ENCODE results near the gene PLEKHH2.
"Not testable (repeated sequence)": the region's sequence is repeated elsewhere in the genome, so short reads cannot be mapped to it uniquely, and the experiment has no call there.

The PLEKHH2 gene

GRCh38 chr2:43595603-43596412 is 41.3 kb upstream of the PLEKHH2 start, which contains the start of gene THADA:
THADA (minus strand) TSS chr2:43596038; CDS start chr2:43592392, 3,646 bp downstream.
- peak within 1 kb of the TSS; percentile 93 for H3K27ac ChIP-seq
- H3K4me3 ChIP-seq (ENCODE audit: low read depth, low read length) = peak within 1 kb of the TSS; percentile 94
- peak within 1 kb of the TSS; percentile 100 for H3K4me2 ChIP-seq (ENCODE audit: low read length)
- no peaks in the 10 kb centered on the region for H3K27me3 ChIP-seq (ENCODE audit: control insufficient read depth, insufficient read depth, low read length)
- no peaks in the 10 kb centered on the region for H3K4me1 ChIP-seq
- no peaks in the 10 kb centered on the region for H3K36me3 ChIP-seq (ENCODE audit: control insufficient read depth, insufficient read depth, low read length)
- peaks cover 12% of the 10 kb centered on the region for H3K79me2 ChIP-seq
- H3K9me3 ChIP-seq (ENCODE audit: control insufficient read depth, low read length) = no peaks in the 10 kb centered on the region
- peak within 1 kb of the TSS; percentile 56 for H3K9ac ChIP-seq
- H2AFZ ChIP-seq = peak within 1 kb of the TSS; percentile 100
- no peak for TF ChIP-seq CTCF (IDR thresholded peaks at IDR 0.05)

GRCh38 chr2:43600596-43600995 is 36.5 kb upstream of the PLEKHH2 start:
- H3K4me2 ChIP-seq (ENCODE audit: low read length); H3K9me3 ChIP-seq (ENCODE audit: control insufficient read depth, low read length); H3K9ac ChIP-seq; H3K79me2 ChIP-seq; H3K4me1 ChIP-seq; H3K27me3 ChIP-seq (ENCODE audit: control insufficient read depth, insufficient read depth, low read length); H3K4me3 ChIP-seq (ENCODE audit: low read depth, low read length); H3K36me3 ChIP-seq (ENCODE audit: control insufficient read depth, insufficient read depth, low read length); H2AFZ ChIP-seq; H3K27ac ChIP-seq: not testable (repeated sequence)

GRCh38 chr2:43604674-43605073 is 32.4 kb upstream of the PLEKHH2 start:
- H3K79me2 ChIP-seq = no peaks in the 10 kb centered on the region
- H3K36me3 ChIP-seq (ENCODE audit: control insufficient read depth, insufficient read depth, low read length) = no peaks in the 10 kb centered on the region
- H3K9ac ChIP-seq = no peak overlapping the region
- H3K4me1 ChIP-seq = no peaks in the 10 kb centered on the region
- no peak for TF ChIP-seq CTCF (IDR thresholded peaks at IDR 0.05)
- no peak overlapping the region for H3K27ac ChIP-seq
- H3K4me2 ChIP-seq (ENCODE audit: low read length) = no peak overlapping the region
- H3K9me3 ChIP-seq (ENCODE audit: control insufficient read depth, low read length) = no peaks in the 10 kb centered on the region
- no peak overlapping the region for H3K4me3 ChIP-seq (ENCODE audit: low read depth, low read length)
- H3K27me3 ChIP-seq (ENCODE audit: control insufficient read depth, insufficient read depth, low read length) = no peaks in the 10 kb centered on the region
- no peak overlapping the region for H2AFZ ChIP-seq

GRCh38 chr2:43605079-43605655 is 31.9 kb upstream of the PLEKHH2 start:
- Histone ChIP-seq H3K36me3 (ENCODE audit: control insufficient read depth, insufficient read depth, low read length) (no peaks in the 10 kb centered on the region), H3K4me1 (no peaks in the 10 kb centered on the region), H3K79me2 (no peaks in the 10 kb centered on the region)

More at GRCh38 chr2:43605079-43605655, 31.9 kb upstream of the PLEKHH2 start:
- Histone ChIP-seq H3K27ac (no peak overlapping the region), H2AFZ (no peak overlapping the region), H3K9me3 (ENCODE audit: control insufficient read depth, low read length) (no peaks in the 10 kb centered on the region), H3K9ac (no peak overlapping the region), H3K27me3 (ENCODE audit: control insufficient read depth, insufficient read depth, low read length) (no peaks in the 10 kb centered on the region), H3K4me2 (ENCODE audit: low read length) (no peak overlapping the region), H3K4me3 (ENCODE audit: low read depth, low read length) (no peak overlapping the region)
- TF ChIP-seq CTCF (IDR thresholded peaks at IDR 0.05) = peak; percentile 27
